C4-2B (cell line): ENCODE results near the gene GALNT9.

ENCODE experiments used
- ZFX ChIP-seq: fragments of 450-650 bp; IDR thresholded peaks from 2 replicates; pipeline ENCODE4 v1.6.1; 2017
- TF ChIP-seq, protein P1 (sequence below): fragments of 450-650 bp; conservative IDR thresholded peaks from 2 replicates; pipeline ENCODE4 v1.5.1; 2017; ENCODE audit warnings: mild to moderate bottlenecking

DNA sequence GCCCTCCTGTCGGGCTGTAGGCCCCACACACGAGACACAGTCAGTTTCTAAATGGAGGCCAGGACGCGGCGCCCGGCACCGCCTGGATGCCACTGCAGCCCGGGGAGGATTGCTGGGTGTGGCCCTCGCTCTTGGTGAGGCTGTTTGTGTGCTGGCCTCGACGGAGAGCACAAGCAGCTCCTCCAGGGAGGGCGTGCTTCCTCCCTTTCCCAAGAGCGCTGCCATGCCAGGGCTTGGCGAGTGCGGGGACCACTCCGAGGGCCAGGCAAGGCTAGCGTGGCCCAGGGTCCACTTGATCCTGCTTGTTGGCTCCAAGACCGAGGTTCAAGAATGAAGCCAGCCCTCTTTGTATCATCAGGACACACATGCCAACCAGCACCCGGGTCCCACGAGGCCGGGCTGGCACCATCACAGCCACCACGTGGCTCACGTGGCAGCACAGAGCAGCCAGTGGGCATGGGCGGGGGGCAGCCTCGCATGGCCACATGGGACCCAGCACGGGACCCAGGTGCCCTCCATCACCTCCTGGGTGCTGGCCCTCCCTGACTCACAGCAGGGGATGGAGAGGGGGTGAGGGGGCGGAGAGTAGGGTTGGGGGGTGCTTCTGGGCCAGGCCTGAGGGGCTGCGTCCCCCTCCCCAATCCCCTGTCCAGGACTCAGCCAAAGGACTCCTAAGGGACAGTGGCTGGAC lies 113.9 kb downstream of the GALNT9 start:
- TF ChIP-seq, protein P1, sequence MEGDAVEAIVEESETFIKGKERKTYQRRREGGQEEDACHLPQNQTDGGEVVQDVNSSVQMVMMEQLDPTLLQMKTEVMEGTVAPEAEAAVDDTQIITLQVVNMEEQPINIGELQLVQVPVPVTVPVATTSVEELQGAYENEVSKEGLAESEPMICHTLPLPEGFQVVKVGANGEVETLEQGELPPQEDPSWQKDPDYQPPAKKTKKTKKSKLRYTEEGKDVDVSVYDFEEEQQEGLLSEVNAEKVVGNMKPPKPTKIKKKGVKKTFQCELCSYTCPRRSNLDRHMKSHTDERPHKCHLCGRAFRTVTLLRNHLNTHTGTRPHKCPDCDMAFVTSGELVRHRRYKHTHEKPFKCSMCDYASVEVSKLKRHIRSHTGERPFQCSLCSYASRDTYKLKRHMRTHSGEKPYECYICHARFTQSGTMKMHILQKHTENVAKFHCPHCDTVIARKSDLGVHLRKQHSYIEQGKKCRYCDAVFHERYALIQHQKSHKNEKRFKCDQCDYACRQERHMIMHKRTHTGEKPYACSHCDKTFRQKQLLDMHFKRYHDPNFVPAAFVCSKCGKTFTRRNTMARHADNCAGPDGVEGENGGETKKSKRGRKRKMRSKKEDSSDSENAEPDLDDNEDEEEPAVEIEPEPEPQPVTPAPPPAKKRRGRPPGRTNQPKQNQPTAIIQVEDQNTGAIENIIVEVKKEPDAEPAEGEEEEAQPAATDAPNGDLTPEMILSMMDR: no peak
- TF ChIP-seq ZFX: no peak
